Measurements from ENCODE around the gene LDHD.
A peak's percentile ranks its signal among the peaks of the same experiment; 100 is the strongest.

Gene LDHD

GRCh38 chr16:75075688-75076268 is 40.8 kb downstream of the LDHD start:
- no peak for DNase-seq

DNA sequence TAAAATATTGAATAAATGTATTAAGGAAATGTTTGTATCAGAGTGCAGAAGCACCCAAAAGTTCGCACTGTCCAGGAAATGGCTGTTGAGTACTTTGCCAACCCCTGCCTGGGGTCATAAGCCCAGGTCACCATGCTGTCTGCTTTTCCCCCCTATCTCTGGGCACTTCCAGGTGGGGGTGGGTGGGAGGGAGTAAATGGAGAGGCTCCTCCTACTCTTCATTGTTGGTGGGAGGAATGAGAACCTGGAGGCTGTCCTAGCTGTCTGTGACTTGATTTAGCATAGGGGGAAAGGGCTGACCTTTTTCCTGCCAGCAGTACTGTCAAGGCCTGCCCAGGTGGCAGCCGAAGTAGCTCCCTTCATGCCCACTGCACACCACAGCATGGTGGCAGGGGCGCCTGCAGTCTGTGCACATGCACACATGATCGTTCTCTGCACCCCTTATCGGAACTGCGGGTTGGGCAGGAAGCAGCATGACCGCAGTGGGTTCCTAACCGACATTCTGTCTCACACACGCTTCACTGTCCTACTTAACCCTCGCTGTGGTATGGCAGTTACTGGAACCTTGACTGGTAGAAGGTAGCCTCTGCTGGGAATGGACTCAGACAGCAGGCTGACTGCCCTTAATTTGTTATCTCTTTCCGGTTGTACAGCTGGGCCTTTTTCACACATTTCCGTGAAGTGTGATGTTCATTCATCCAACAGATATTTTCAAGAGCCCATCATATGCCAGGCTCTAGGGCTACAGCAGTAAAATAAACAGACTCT is 41.5 kb downstream of the LDHD start:
- DNase-seq, result no peak

- no peak for DNase-seq
Observed at GRCh38 chr16:75074304-75074793, 42.2 kb downstream of the LDHD start.

GRCh38 chr16:75073545-75074303 is 42.9 kb downstream of the LDHD start:
- DNase-seq, result no peak

GRCh38 chr16:75072239-75072947 is 44.2 kb downstream of the LDHD start:
- no peak for DNase-seq

GRCh38 chr16:75071621-75072020 is 45.0 kb downstream of the LDHD start:
- no peak for DNase-seq

DNA sequence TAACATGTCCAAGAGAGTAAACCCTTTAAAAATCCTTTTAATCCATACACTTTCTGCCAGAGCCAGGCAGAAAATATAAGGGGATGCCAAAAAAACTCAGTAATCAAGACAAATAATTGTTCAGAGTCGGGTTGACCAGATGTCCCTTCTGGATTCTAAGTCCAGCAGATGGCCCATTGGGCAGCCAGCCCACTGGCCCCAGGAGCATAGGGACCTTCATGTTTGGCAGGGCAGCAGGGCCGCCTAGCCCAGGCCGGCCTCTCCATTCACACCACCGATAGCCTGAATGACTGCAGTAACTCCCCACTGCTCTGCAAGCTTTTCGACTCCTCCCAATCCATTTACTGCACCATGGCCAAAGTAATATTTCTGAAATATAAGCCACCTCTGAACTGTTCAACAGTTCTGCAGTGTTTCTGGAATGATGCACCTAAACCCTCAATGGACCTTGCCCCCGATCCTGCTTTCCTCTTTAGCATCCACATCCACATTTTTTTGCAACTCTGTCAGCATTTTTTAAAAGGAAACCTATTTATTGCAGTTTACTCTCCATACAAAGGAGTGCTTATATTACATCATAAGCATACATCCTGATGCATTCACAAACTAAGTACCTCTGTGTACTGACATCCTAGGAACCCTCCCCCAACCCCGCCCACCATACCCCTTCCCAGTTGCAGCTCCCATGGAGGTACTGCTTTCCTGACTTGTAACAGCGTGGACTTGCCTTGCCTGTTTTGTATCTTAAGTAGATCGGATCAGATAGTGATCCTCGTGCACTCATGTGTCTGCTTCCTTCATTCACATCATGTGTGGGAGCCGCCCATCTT is 46.4 kb downstream of the LDHD start:
- no peak for DNase-seq

DNA sequence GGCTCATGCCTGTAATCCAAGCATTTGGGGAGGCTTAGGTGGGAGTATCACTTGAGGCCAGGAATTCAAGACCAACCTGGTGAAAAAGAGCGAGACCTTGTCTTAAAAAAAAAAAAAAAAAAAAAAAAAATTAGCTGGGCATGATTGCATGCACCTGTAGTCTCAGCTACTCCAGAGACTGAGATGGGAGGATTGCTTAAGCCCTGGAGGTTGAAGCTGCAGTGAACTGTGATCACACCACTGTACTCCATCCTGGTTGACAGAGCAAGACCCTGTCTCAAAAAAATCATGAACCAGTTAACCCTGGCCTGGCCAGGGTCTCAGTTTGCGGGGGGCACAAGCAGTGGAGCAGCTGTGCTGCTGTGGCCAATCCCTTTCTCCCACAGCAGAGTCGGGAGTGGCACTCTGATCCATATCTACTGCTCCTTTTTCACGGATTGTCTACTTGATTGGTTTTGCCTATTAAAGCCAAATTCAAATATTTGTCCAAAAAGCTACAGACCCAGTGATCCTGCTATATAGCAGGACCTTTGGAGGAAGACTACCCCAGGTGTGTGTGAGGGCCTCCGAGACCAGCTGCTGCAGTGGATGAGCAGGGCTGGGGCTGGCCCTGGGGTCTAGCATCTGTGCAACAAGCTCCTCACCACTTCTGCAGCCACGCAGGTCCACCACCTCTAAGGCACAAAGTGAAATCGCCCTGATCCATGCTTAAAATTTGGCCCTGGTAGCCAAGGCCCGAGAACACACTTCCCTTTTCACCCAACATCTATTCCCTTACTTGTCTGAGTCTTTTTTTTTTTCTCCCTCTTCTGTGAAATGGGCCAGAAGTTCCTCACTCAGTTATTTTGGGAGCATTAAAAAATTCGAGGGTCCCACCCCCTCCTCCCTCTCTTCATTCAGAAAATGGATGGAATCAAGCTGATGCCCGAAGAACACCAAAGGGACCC is 48.2 kb downstream of the LDHD start:
- no peak for DNase-seq

- DNase-seq, result no peak
Observed at GRCh38 chr16:75066861-75067447, 49.6 kb downstream of the LDHD start.

- no peak for DNase-seq
Observed at GRCh38 chr16:75065521-75066149, 50.9 kb downstream of the LDHD start.

- no peak for DNase-seq
Observed at GRCh38 chr16:75065149-75065505, 51.5 kb downstream of the LDHD start.

DNA sequence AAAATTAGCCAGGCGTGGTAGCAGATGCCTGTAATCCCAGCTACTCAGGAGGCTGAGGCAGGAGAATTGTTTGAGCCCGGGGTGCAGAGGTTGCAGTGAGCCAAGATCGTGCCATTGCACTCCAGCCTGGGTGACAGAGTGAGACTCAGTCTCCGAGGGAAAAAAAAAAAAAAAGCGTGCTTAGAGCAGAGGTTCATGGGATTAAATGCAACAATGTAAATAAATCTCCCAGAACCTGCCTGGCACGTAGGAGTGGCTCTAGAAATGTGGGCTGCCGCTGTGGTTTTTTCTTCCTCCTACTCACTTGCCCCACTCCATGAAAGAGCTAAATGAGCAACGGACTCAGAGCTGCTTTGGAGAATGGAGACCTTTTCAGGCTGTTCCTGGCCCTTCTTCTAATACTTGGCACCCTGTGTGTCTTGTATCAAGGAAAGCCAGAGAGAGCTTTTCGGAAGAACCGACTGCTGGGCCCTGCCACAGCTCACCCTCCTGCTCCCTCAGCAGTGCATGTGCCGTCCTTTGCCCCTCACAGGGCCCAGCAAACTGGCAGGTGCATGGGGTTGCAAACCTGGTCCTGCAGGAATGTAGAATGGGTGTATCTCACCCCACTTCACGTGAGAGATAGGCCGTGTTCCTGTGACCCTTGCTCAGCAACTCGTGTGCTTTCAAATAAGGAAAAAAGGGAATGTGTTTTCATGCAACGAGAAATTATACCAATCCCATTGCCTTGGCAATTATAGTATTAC is 52.0 kb downstream of the LDHD start:
- peak; percentile 54 for DNase-seq

DNA sequence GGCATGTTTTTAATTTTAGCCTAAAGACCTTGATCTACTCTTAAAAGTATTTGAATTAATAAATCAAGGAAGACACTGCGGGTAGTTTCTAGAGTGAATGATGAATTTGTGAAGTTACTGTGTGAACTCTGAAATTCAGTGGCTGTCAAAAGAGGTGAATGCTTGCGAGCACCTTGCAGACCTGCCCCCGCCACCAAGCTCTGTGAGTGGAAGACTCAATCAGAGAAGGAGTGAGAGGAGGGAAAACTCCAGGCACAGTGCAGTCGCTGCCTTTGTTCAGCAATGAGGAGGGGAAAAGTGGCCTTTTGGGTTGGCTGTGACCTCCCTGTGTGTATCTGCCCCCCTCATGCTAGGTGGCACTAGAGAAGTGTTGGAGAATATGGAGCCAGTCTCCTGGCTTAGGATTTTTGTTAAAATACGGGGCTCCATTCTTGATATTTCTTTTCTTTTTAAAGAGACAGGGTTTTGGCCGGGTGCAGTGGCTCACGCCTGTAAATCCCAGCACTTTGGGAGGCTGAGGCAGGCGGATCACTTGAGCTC is 53.0 kb downstream of the LDHD start:
- no peak for DNase-seq

- no peak for DNase-seq
Observed at GRCh38 chr16:75062976-75063346, 53.6 kb downstream of the LDHD start.

GRCh38 chr16:75062135-75062975 is 54.2 kb downstream of the LDHD start:
- DNase-seq, result no peak

Measured in NCI-H2029 treated with DMSO at 0.1 percent for 48 hours (cell line).